CD14-positive monocyte (primary cell): ENCODE results near the gene PDF. TPM values are rescaled to one million over a fixed set of nuclear protein-coding genes. Genes with fewer than 3 reads are reported as not detected.

Experiments used
- DNase-seq, 3 donors: peaks; one replicate each; pipeline ENCODE4 v3.0.0-alpha.2; 2011 to 2022
- H2AFZ ChIP-seq: 2 replicates; pipeline ENCODE4 v1.6.0; 2012; ENCODE audit warnings: mild to moderate bottlenecking, low read depth, low read length, inconsistent platforms; ENCODE audit not compliant: insufficient read depth, poor library complexity, severe bottlenecking
- H3K27ac ChIP-seq, 2 donors: 1 replicate in 1 of 2; 2 replicates in 1 of 2; pipeline ENCODE4 v1.5.1; 2012 to 2013; ENCODE audit warnings: low read length in 2 of 2, control low read depth in 1 of 2, inconsistent platforms in 1 of 2, low read depth in 1 of 2, mild to moderate bottlenecking in 1 of 2
- H3K27me3 ChIP-seq, 2 donors: one replicate each; pipeline versions ENCODE4 v1.6.0 to v1.6.1; 2011 to 2013; ENCODE audit warnings: low read length in 2 of 2; ENCODE audit not compliant: control insufficient read depth in 2 of 2, insufficient read depth in 2 of 2
- H3K36me3 ChIP-seq, 2 donors: replicated peaks in 1 of 2; 1 replicate in 1 of 2; 2 replicates in 1 of 2; pipeline versions ENCODE4 v1.5.1 to v1.6.1; 2012 to 2013; ENCODE audit warnings: low read length in 2 of 2, control low read depth in 1 of 2, inconsistent platforms in 1 of 2, mild to moderate bottlenecking in 1 of 2; ENCODE audit not compliant: insufficient read depth in 2 of 2, control insufficient read depth in 1 of 2
- H3K4me1 ChIP-seq, 2 donors: 1 replicate in 1 of 2; 2 replicates in 1 of 2; pipeline versions ENCODE4 v1.5.1 to v1.6.1; 2012 to 2013; ENCODE audit warnings: low read length in 2 of 2, control low read depth in 1 of 2, inconsistent platforms in 1 of 2, mild to moderate bottlenecking in 1 of 2, moderate library complexity in 1 of 2; ENCODE audit not compliant: insufficient read depth in 2 of 2, control insufficient read depth in 1 of 2
- H3K4me2 ChIP-seq: replicated peaks from 2 replicates; pipeline ENCODE3; 2012; ENCODE audit warnings: low read length, moderate library complexity, mild to moderate bottlenecking; ENCODE audit not compliant: poor library complexity, severe bottlenecking; ENCODE audit errors: extremely low read depth
- H3K4me3 ChIP-seq, 3 experiments: fragments of 200-600 bp in 1 of 3; sonication (generic) in 1 of 3; replicated peaks in 1 of 3; 1 replicate in 2 of 3; 2 replicates in 1 of 3; pipeline ENCODE4 v1.5.1; 2011 to 2013; ENCODE audit warnings: low read length in 3 of 3, mild to moderate bottlenecking in 3 of 3, control low read depth in 2 of 3, low read depth in 2 of 3, inconsistent platforms in 1 of 3, moderate library complexity in 1 of 3
- H3K79me2 ChIP-seq: 2 replicates; pipeline ENCODE4 v1.6.0; 2012; ENCODE audit warnings: mild to moderate bottlenecking, control low read depth, inconsistent platforms, low read length, moderate library complexity; ENCODE audit not compliant: insufficient read depth
- H3K9ac ChIP-seq: 2 replicates; pipeline ENCODE4 v1.6.0; 2017; ENCODE audit warnings: low read length, mild to moderate bottlenecking; ENCODE audit not compliant: insufficient read depth, poor library complexity, severe bottlenecking
- H3K9me3 ChIP-seq, 2 donors: replicated peaks in 1 of 2; 1 replicate in 1 of 2; 2 replicates in 1 of 2; pipeline versions ENCODE4 v1.5.1 to v1.6.1; 2012 to 2013; ENCODE audit warnings: low read length in 2 of 2, control low read depth in 1 of 2; ENCODE audit not compliant: control insufficient read depth in 1 of 2, insufficient read depth in 1 of 2
- H4K20me1 ChIP-seq: 2 replicates; pipeline ENCODE4 v1.6.0; 2012; ENCODE audit warnings: mild to moderate bottlenecking, low read length, control low read depth, moderate library complexity; ENCODE audit not compliant: insufficient read depth
- H3K27ac Mint-ChIP-seq, 7 donors: one replicate each; pipeline ENCODE4 v1.8.0; 2020; ENCODE audit warnings: mild to moderate bottlenecking in 7 of 7, mixed read lengths in 7 of 7, moderate library complexity in 6 of 7, inconsistent platforms in 2 of 7
- H3K27me3 Mint-ChIP-seq, 3 donors: one replicate each; pipeline ENCODE4 v1.8.0; 2021 to 2022; ENCODE audit warnings: low read depth in 3 of 3, mild to moderate bottlenecking in 3 of 3, mixed read lengths in 3 of 3, moderate library complexity in 3 of 3, inconsistent platforms in 1 of 3
- H3K36me3 Mint-ChIP-seq, 2 donors: one replicate each; pipeline ENCODE4 v1.8.0; 2020; ENCODE audit warnings: mixed read lengths in 2 of 2, inconsistent platforms in 1 of 2, mild to moderate bottlenecking in 1 of 2
- H3K4me1 Mint-ChIP-seq: one replicate; pipeline ENCODE4 v1.8.0; 2020; ENCODE audit warnings: mild to moderate bottlenecking, mixed read lengths
- H3K4me3 Mint-ChIP-seq, 2 donors: one replicate each; pipeline ENCODE4 v1.8.0; 2020; ENCODE audit warnings: mild to moderate bottlenecking in 2 of 2, mixed read lengths in 2 of 2, moderate library complexity in 1 of 2
- H3K9me3 Mint-ChIP-seq, 7 donors: one replicate each; pipeline ENCODE4 v1.8.0; 2020 to 2022; ENCODE audit warnings: mixed read lengths in 7 of 7, mild to moderate bottlenecking in 6 of 7, moderate library complexity in 6 of 7, inconsistent platforms in 2 of 7
- CTCF ChIP-seq: fragments of 200-600 bp; IDR thresholded peaks from one replicate; pipeline ENCODE4 v1.8.0; 2022; ENCODE audit warnings: antibody characterized with exemption, mild to moderate bottlenecking
- WGBS: methylation state at CpG from one replicate; pipeline ENCODE4 v1.1.5; 2013; ENCODE audit warnings: missing lambda C conversion rate; ENCODE audit not compliant: insufficient coverage; 5-methylcytosine and 5-hydroxymethylcytosine counted together
- intact Hi-C, 2 donors: fragments of 100-400 bp; cut with micrococcal nuclease; formaldehyde crosslinking; loops; one replicate each; pipeline versions ENCODE4 v1.15.0 to v1.15.1; 2023
- polyA plus RNA-seq, 3 donors: library from polyadenylated mRNA; depleted of rRNA in 1 of 3; unstranded in 2 of 3; stranded (reverse) in 1 of 3; fragments of 300-500 nt in 2 of 3; fragments of >200 nt in 1 of 3; fragmentation: Illumina TruSeq in 2 of 3; gene quantifications; 1 replicate in 2 of 3; 2 replicates in 1 of 3; pipeline ENCODE4 v1.2.3, GENCODE V29; 2012 to 2021

The PDF gene
- polyA plus RNA-seq, 3 donors: 2.3 to 7.2 (median 4.2) TPM

GRCh38 chr16:69334696-69335095 lies 4.3 kb upstream of the PDF start:
- WGBS: 98% methylated on average over 9 of the region's 9 CpGs
- TF ChIP-seq CTCF: no peak
- Histone ChIP-seq H3K4me2 (no peak overlapping the region), H4K20me1 (peaks cover 3% of the 10 kb centered on the region), H3K4me3 (no peak overlapping the region), H3K4me1 (peaks cover 18 to 30% of the 10 kb centered on the region in 2 donors), H3K79me2 (peaks cover 25% of the 10 kb centered on the region), H3K9ac (no peak overlapping the region), H2AFZ (no peak overlapping the region), H3K36me3 (peaks cover 32 to 54% of the 10 kb centered on the region in 2 donors), H3K9me3 (no peaks in the 10 kb centered on the region), H3K27ac (no peak overlapping the region), H3K27me3 (no peaks in the 10 kb centered on the region)
- Mint-ChIP-seq H3K27ac (no peak overlapping the region), H3K36me3 (peaks cover 46 to 52% of the 10 kb centered on the region in 2 donors), H3K4me3 (no peak overlapping the region), H3K9me3 (peaks cover 0 to 2% (median 0%) of the 10 kb centered on the region in 7 donors), H3K4me1 (peaks cover 23% of the 10 kb centered on the region), H3K27me3 (peaks cover 0 to 2% (median 0%) of the 10 kb centered on the region in 3 donors)
- intact Hi-C loops: loop anchor here (5.0 kb wide), 2 partner anchors 48 to 53 kb away; partner anchors contain the start of gene TERF2 (in 1 of the 2)
- no peak for DNase-seq

GRCh38 chr16:69329369-69330285 lies 761 bp downstream of the PDF start:
- TF ChIP-seq CTCF: no peak
- Mint-ChIP-seq H3K4me3 (peak overlapping the region; percentile 77 to 86), H3K27me3 (peaks cover 0 to 2% (median 1%) of the 10 kb centered on the region in 3 donors), H3K27ac (peak overlapping the region in 1 of 7 donors; percentile 52), H3K36me3 (peaks cover 42 to 64% of the 10 kb centered on the region in 2 donors), H3K9me3 (peaks cover 0 to 2% (median 0%) of the 10 kb centered on the region in 7 donors), H3K4me1 (peaks cover 28% of the 10 kb centered on the region)
- intact Hi-C loops: no loop called here
- Histone ChIP-seq H2AFZ (peak overlapping the region; percentile 90), H3K27ac (peak overlapping the region in 1 of 2 donors; percentile 82), H3K4me1 (peaks cover 13 to 27% of the 10 kb centered on the region in 2 donors), H4K20me1 (peaks cover 43% of the 10 kb centered on the region), H3K79me2 (peaks cover 55% of the 10 kb centered on the region), H3K36me3 (peaks cover 32 to 65% of the 10 kb centered on the region in 2 donors), H3K9ac (peak overlapping the region; percentile 77), H3K27me3 (no peaks in the 10 kb centered on the region), H3K4me3 (peak overlapping the region; percentile 44 to 88 (median 85)), H3K4me2 (peak overlapping the region; percentile 93), H3K9me3 (no peaks in the 10 kb centered on the region)
- no peak for DNase-seq
- 11% methylated on average over 77 of the region's 77 CpGs for WGBS
